K562 (cell line): ENCODE measurements around the gene CHPF. TPM values are rescaled to one million over a fixed set of nuclear protein-coding genes. Genes with fewer than 3 reads are reported as not detected.

Experiments
- CBX3 ChIP-seq, 2 experiments: IDR thresholded peaks; 1 replicate in 1 of 2; 2 replicates in 1 of 2; pipeline ENCODE4 v1.6.1; 2012; ENCODE audit warnings: inconsistent platforms in 2 of 2, low read length in 2 of 2, borderline replicate concordance in 1 of 2, control low read depth in 1 of 2
- CCNT2 ChIP-seq: IDR thresholded peaks from 2 replicates; pipeline ENCODE4 v1.6.1; 2011; ENCODE audit warnings: borderline replicate concordance, low read depth, mild to moderate bottlenecking, moderate library complexity, mixed read lengths, low read length; ENCODE audit not compliant: insufficient read length; ENCODE audit errors: extremely low read depth
- CREM ChIP-seq: IDR thresholded peaks from 2 replicates; pipeline ENCODE4 v1.6.1; 2014; ENCODE audit warnings: antibody characterized with exemption, low read depth
- DIDO1 ChIP-seq: fragments of 450-650 bp; IDR thresholded peaks from 2 replicates; pipeline ENCODE4 v1.6.1; 2016; ENCODE audit warnings: low read depth, missing biosample characterization, missing genetic modification characterization
- ELF2 ChIP-seq: fragments of 250-450 bp; sonication (Bioruptor Pico); IDR thresholded peaks from 2 replicates; pipeline ENCODE4 v1.5.0; 2021; ENCODE audit warnings: mild to moderate bottlenecking
- FOSL1 ChIP-seq: fragments of 200-800 bp; sonication (Bioruptor generic); conservative IDR thresholded peaks from 2 replicates; pipeline ENCODE4 v1.6.1; 2016; ENCODE audit warnings: missing genetic modification characterization, missing compliant biosample characterization
- SMARCE1 ChIP-seq: fragments of 450-650 bp; IDR thresholded peaks from 2 replicates; pipeline ENCODE4 v1.7.1; 2016; ENCODE audit warnings: mild to moderate bottlenecking
- SREBF2 ChIP-seq: sonication (generic); formaldehyde crosslinking; IDR thresholded peaks from 2 replicates; pipeline ENCODE4 v1.4.0; 2020; ENCODE audit warnings: mild to moderate bottlenecking, missing genetic modification reagents
- TARDBP ChIP-seq: fragments of 450-650 bp; IDR thresholded peaks from 2 replicates; pipeline ENCODE4 v1.6.1; 2016
- U2AF1 ChIP-seq: fragments of 200-400 bp; formaldehyde crosslinking; optimal IDR thresholded peaks from 2 replicates; pipeline ENCODE3; 2017; ENCODE audit warnings: mild to moderate bottlenecking, low read depth, low read length, moderate library complexity
- XRCC5 ChIP-seq: fragments of 200-400 bp; formaldehyde crosslinking; IDR thresholded peaks from 2 replicates; pipeline ENCODE4 v1.6.1; 2017; ENCODE audit warnings: low read depth, mild to moderate bottlenecking, low read length
- YY1 ChIP-seq, 3 experiments: IDR thresholded peaks; 2 replicates each; pipeline ENCODE4 v1.6.1; 2011; ENCODE audit warnings: low read length in 2 of 3, mild to moderate bottlenecking in 2 of 3, moderate library complexity in 2 of 3, borderline replicate concordance in 1 of 3, control low read depth in 1 of 3, low read depth in 1 of 3; ENCODE audit not compliant: insufficient read depth in 3 of 3, insufficient replicate concordance in 2 of 3, control insufficient read depth in 1 of 3, insufficient read length in 1 of 3; ENCODE audit errors: extremely low read depth in 1 of 3
- ZBTB8A ChIP-seq: fragments of 450-650 bp; IDR thresholded peaks from 2 replicates; pipeline ENCODE4 v1.6.1; 2018; ENCODE audit warnings: mild to moderate bottlenecking, moderate library complexity; ENCODE audit not compliant: partially characterized antibody
- ZC3H4 ChIP-seq: sonication (generic); formaldehyde crosslinking; IDR thresholded peaks from 2 replicates; pipeline ENCODE4 v1.9.0; 2021; ENCODE audit warnings: missing genetic modification reagents, borderline replicate concordance
- ZNF561 ChIP-seq: fragments of 450-650 bp; formaldehyde crosslinking; conservative IDR thresholded peaks from 2 replicates; pipeline ENCODE4 v1.4.0; 2020; ENCODE audit warnings: mild to moderate bottlenecking, moderate library complexity
- polyA plus RNA-seq, 8 experiments: library from polyadenylated mRNA; depleted of rRNA in 4 of 8; stranded (reverse) in 5 of 8; unstranded in 3 of 8; fragments of >200 nt; fragmentation: Nextera tagmentation in 2 of 8; fragmentation: Illumina TruSeq in 1 of 8; extraction: Ambion mirVana in 2 of 8; extraction: Trizol in 1 of 8; gene quantifications; 2 replicates each; pipeline versions ENCODE4 v1.2.1 to v1.2.3, GENCODE V29; 2011 to 2014; ENCODE audit warnings: inconsistent platforms in 1 of 8, missing spikeins in 1 of 8
- total RNA-seq, 7 experiments: library from RNA; depleted of rRNA in 6 of 7; stranded (reverse); fragments of >200 nt in 6 of 7; fragmentation: Illumina TruSeq in 2 of 7; extraction: Trizol in 2 of 7; gene quantifications; 2 replicates each; pipeline versions ENCODE4 v1.2.1 to v1.2.3, GENCODE V29; 2011 to 2021; ENCODE audit warnings: low replicate concordance in 1 of 7
- TF ChIP-seq, protein P1 (sequence below): sonication (generic); formaldehyde crosslinking; IDR thresholded peaks from 2 replicates; pipeline ENCODE4 v1.8.0; 2022; ENCODE audit warnings: mild to moderate bottlenecking, missing genetic modification reagents
- TF ChIP-seq, protein P2 (sequence below), 3 experiments: IDR thresholded peaks in 2 of 3; conservative IDR thresholded peaks in 1 of 3; 2 replicates each; pipeline ENCODE4 v1.5.1; 2011 to 2012; ENCODE audit warnings: low read length in 3 of 3, mild to moderate bottlenecking in 3 of 3, control low read depth in 2 of 3, improper control_type of control experiment in 1 of 3, inconsistent platforms in 1 of 3, low read depth in 1 of 3, mixed read lengths in 1 of 3, moderate library complexity in 1 of 3; ENCODE audit not compliant: insufficient read depth in 2 of 3
- TF ChIP-seq, protein P3 (sequence below): fragments of 450-650 bp; formaldehyde crosslinking; IDR thresholded peaks from 2 replicates; pipeline ENCODE4 v1.4.0; 2022; ENCODE audit warnings: mild to moderate bottlenecking, moderate library complexity

CHPF gene
- total and polyA plus RNA-seq, 9 of the 15 experiments (the other 6 are each of a cell fraction or from before 2014, with no cell fraction given) = 0.15 to 57.2 (median 7.9) TPM

DNA sequence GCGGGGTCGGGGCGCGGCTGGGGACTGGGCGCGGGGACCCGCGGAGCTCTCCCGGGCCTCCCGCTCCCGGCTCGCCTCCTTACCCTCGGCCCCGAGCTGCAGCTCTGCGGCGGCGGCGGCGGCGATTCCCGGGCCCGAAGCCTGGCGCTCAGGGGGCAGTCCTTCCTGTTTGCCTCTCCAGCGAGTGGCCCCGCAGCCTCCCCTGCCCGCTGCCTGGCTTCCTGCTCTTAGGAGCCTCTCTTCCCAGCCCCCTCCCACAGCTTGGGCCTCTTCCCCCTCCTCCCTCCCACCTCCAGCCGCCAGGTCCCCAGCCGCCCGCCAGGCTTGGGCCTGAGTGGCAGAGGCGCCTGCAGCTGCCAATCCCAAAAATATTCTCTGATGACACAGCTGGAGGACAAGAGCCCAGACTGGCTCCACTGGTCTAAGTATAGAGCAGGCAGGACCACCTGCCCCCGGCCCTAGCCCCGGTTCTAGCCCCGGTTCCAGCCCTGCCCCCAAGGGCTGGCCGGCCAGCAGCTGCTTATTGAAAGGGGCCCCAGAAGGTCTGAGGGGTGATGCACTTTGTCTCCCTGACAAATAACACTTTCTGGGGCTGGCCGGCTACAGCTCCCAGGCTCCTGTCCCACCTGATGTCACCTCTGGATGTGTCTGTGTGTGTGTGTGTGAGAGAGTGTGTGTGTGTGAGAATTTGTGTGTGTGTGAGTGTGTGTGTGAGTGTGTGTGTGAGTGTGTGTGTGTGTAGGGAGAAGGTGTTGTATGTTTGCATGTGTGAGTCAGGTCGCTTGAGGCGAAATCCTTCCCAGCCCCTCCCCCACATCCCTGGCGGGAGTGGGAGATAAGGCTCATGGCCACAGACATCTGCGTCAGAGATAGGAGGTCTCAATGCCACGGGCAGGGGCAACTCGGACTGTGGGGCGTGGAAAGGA is 28.0 kb upstream of the CHPF start, which contains the start of gene OBSL1 (continued):
- TF ChIP-seq, protein P1, sequence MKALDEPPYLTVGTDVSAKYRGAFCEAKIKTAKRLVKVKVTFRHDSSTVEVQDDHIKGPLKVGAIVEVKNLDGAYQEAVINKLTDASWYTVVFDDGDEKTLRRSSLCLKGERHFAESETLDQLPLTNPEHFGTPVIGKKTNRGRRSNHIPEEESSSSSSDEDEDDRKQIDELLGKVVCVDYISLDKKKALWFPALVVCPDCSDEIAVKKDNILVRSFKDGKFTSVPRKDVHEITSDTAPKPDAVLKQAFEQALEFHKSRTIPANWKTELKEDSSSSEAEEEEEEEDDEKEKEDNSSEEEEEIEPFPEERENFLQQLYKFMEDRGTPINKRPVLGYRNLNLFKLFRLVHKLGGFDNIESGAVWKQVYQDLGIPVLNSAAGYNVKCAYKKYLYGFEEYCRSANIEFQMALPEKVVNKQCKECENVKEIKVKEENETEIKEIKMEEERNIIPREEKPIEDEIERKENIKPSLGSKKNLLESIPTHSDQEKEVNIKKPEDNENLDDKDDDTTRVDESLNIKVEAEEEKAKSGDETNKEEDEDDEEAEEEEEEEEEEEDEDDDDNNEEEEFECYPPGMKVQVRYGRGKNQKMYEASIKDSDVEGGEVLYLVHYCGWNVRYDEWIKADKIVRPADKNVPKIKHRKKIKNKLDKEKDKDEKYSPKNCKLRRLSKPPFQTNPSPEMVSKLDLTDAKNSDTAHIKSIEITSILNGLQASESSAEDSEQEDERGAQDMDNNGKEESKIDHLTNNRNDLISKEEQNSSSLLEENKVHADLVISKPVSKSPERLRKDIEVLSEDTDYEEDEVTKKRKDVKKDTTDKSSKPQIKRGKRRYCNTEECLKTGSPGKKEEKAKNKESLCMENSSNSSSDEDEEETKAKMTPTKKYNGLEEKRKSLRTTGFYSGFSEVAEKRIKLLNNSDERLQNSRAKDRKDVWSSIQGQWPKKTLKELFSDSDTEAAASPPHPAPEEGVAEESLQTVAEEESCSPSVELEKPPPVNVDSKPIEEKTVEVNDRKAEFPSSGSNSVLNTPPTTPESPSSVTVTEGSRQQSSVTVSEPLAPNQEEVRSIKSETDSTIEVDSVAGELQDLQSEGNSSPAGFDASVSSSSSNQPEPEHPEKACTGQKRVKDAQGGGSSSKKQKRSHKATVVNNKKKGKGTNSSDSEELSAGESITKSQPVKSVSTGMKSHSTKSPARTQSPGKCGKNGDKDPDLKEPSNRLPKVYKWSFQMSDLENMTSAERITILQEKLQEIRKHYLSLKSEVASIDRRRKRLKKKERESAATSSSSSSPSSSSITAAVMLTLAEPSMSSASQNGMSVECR (CRISPR knock-in tag) = 0 out of 2 replicates have a peak, but pooled peaks have one; percentile 37
- TF ChIP-seq CREM = peak; percentile 90
- TF ChIP-seq ZBTB8A = no peak
- TF ChIP-seq YY1 (IDR thresholded peaks at IDR 0.05; ENCODE audit: borderline replicate concordance in 1 of 3, control insufficient read depth in 1 of 3, extremely low read depth in 1 of 3, insufficient read depth in 3 of 3, insufficient read length in 1 of 3, insufficient replicate concordance in 2 of 3, low read depth in 1 of 3, low read length in 2 of 3) = no peak
- peak; percentile 96 for TF ChIP-seq SMARCE1
- TF ChIP-seq ELF2 (CRISPR knock-in tag) = no peak
- TF ChIP-seq ZC3H4 = no peak
- no peak for TF ChIP-seq DIDO1
- TF ChIP-seq, protein P2, sequence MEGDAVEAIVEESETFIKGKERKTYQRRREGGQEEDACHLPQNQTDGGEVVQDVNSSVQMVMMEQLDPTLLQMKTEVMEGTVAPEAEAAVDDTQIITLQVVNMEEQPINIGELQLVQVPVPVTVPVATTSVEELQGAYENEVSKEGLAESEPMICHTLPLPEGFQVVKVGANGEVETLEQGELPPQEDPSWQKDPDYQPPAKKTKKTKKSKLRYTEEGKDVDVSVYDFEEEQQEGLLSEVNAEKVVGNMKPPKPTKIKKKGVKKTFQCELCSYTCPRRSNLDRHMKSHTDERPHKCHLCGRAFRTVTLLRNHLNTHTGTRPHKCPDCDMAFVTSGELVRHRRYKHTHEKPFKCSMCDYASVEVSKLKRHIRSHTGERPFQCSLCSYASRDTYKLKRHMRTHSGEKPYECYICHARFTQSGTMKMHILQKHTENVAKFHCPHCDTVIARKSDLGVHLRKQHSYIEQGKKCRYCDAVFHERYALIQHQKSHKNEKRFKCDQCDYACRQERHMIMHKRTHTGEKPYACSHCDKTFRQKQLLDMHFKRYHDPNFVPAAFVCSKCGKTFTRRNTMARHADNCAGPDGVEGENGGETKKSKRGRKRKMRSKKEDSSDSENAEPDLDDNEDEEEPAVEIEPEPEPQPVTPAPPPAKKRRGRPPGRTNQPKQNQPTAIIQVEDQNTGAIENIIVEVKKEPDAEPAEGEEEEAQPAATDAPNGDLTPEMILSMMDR (IDR thresholded peaks at IDR 0.05 in 2 of 3, conservative IDR thresholded peaks at IDR 0.05 in 1 of 3; ENCODE audit: insufficient read depth in 2 of 3, low read depth in 1 of 3, low read length in 3 of 3) = no peak
- peak in 1 of 2 experiments; percentile 42; a peak in 1 of 3 replicates for TF ChIP-seq CBX3 (IDR thresholded peaks at IDR 0.05; ENCODE audit: borderline replicate concordance in 1 of 2, low read length in 2 of 2)
- TF ChIP-seq ZNF561 = no peak
- TF ChIP-seq FOSL1 (tag) = peak; percentile 88
- TF ChIP-seq, protein P3, sequence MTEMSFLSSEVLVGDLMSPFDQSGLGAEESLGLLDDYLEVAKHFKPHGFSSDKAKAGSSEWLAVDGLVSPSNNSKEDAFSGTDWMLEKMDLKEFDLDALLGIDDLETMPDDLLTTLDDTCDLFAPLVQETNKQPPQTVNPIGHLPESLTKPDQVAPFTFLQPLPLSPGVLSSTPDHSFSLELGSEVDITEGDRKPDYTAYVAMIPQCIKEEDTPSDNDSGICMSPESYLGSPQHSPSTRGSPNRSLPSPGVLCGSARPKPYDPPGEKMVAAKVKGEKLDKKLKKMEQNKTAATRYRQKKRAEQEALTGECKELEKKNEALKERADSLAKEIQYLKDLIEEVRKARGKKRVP (CRISPR knock-in tag) = no peak
- TF ChIP-seq CCNT2 = peak; percentile 66
- no peak for TF ChIP-seq SREBF2 (CRISPR knock-in tag)
- no peak for TF ChIP-seq U2AF1
- no peak for TF ChIP-seq TARDBP
- 0 out of 2 replicates have a peak, but pooled peaks have one; percentile 65 for TF ChIP-seq XRCC5
